IPS DF 4.7 (cell line): Measurements from ENCODE around the gene NUDT7.

Experiments used
- DNase-seq: peaks from one replicate; pipeline ENCODE4 v3.0.0-alpha.2; 2013; ENCODE audit warnings: low spot score; ENCODE audit errors: extremely low read depth

NUDT7 gene

GRCh38 chr16:77775911-77776909, 53.9 kb downstream of the NUDT7 start:
- no peak for DNase-seq

GRCh38 chr16:77777745-77778144, 55.4 kb downstream of the NUDT7 start:
- no peak for DNase-seq

GRCh38 chr16:77780378-77780837, 58.1 kb downstream of the NUDT7 start:
- DNase-seq: no peak

- no peak for DNase-seq
Observed at GRCh38 chr16:77781091-77781490, 58.8 kb downstream of the NUDT7 start.

GRCh38 chr16:77782694-77783093, 60.4 kb downstream of the NUDT7 start:
- no peak for DNase-seq

DNA sequence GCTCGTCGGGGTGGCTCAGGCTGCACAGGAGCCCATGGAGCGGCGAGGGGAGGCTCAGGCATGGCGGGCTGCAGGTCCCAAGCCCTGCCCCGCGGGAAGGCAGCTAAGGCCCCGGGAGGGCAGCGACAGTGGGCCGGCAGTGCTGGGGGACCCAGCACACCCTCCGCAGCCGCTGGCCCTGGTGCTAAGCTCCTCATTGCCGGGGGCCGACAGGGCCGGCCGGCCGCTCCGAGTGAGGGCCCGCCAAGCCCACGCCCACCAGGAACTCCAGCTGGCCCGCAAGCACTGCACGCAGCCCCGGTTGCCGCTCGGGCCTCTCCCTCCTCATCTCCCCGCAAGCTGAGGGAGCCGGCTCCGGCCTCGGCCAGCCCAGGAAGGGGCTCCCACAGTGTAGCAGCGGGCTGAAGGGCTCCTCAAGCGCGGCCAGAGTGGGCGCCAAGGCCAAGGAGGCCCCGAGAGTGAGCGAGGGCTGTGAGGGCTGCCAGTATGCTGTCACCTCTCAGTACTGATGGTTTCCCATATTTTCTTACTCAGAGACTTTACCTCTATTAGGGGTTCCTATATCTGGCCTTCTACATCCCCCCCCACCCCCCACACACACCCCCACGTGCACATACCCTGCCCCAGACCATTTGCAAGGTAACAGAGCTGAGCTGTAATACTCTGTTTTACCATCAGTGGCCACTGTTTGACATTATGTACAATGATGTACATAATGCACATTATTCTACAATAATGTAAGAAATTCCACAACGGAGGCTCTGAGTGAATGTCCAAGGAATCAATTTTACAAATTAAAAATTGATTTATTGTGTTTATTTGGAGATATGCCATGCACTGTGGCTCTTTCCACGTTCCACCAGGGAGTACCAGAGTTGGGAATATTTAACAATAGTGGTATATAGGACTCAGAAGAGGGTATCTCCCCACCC, 62.4 kb downstream of the NUDT7 start:
- no peak for DNase-seq

GRCh38 chr16:77785373-77785764, 63.1 kb downstream of the NUDT7 start:
- DNase-seq: no peak

DNA sequence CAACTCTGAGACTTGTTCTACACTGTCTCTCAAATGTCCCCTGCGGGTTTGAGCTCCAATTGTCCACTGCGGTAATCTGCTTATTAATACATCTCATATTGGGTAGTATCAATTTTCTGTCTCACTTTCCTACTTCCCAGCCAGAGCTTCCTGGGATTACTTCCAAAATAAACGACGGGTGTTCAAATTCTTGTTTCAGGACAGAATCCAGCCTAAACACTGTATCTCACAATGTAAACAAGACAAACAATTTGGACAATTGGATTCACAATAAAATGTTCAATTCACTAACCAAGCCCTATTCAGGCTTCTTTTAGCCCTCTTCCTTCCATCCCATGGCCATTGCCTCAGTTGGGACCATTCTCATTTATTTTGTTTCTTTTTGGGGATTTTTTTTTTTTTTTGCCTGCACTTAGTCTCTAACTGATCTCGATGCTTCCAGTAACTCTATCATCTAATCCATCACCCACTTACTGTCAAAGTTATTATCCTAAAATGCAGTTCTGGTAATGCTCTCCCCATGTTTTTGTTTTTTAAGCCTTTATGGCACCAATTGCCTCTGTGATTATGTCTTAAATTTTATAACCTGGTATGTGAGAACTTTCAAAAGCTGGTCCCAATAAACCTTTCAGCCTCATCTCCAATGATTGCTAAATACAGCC, 64.0 kb downstream of the NUDT7 start:
- no peak for DNase-seq

DNA sequence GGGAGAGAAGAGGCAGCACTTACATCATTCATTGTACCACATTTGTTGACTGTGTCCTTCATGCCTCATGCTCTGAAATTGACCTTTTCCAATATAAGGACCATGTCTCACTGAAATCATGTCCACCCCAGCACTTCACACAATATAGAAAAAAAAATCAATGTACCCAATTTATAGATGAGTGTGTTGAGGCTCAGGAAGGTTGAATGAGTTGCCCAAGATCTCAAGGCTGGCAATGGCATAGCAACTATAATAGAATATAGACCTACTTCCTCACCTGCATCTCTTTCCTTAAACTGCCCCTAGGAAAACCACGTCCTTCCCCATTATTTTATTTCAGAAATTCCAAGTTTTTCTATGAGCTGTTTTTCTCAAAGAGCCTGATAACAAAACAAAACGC, 65.1 kb downstream of the NUDT7 start:
- DNase-seq: no peak

DNA sequence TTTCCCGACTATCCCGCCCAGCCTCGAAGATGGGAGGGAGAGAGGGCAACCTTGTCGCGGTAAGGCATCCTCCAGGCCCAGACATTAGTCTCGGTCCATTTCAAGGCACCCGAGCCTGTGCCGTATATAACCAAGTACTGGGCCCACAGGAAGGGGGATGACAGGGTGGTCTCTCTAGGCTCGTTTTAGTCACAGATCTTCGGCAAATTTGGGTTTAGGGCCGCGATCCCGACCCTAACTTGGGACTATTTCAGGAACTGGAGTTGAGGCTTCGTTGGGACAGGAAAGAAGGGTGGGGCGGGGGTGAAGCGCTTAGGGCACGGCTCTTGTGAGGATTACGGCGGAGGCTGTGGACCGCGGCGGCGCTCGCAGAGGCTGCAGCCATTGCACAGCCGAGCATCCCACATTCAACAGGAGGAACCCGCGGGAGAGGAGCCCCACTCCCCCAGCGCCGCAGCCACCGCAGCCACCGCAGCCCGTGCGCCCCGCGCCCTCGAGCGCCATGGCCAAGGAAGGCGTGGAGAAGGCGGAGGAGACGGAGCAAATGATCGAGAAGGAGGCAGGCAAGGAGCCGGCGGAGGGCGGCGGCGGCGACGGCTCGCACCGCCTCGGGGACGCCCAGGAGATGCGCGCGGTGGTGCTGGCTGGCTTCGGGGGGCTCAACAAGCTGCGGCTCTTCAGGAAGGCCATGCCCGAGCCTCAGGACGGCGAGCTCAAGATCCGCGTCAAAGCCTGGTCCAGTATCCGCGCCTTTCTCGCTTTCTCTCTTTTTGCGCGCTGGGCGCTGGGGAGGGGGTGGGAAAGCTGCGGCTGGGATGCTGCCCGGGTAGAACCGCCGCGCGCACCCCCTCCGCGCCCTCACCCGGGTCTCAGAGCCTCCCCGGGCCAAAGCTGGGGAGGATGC, 66.1 kb downstream of the NUDT7 start, which contains the start of gene VAT1L:
VAT1L (plus strand) TSS at position 384 of the 904 bp plus-strand sequence; CDS start at position 503, 119 bp downstream.
- DNase-seq: peak; percentile 25

DNA sequence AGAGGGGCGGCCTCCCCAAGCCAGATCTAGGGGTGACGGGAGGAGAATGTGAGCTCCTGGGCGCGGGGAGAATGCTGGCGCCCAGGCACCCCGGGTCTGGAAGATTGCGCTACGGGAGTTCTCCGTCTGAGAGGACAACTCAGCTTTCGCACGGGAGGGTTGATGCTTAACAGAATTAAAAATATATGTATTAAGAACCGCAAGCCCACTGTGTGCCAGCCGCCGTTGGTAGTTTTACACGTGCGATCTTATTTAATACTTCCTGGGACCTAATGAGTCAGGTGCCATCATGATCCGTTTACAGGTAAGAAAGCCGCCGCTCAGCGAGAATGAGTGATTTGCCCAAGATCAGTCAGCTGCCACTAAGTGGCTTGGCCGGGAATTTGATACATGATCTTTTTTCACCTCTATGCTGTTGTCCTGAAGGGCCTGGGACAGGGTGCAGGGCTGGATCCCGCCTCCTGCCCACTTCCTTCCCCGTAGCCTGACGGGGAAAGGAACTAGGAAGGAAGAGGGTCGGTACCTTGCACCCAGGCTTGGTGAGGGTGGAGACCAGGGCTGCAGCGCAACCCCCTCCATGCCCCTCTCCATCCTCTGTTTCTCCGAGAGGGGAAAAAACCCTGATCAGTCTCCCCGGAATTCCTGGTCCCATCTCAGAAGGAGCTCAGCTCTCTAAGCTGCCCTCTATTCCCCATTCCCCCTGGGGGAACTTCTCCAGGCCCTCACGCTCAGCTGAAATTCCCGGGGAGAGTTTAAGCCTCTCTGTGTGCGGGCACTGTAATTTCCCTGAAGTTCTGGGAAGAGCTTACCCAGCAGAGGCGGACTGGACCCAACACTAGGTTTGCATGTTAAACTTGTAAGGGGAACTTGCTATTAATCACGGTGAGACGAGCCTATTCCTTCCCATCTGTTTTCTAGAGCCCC, 67.0 kb downstream of the NUDT7 start:
- DNase-seq: no peak

- no peak for DNase-seq
Observed at GRCh38 chr16:77790009-77790372, 67.7 kb downstream of the NUDT7 start.

- no peak for DNase-seq
Observed at GRCh38 chr16:77790912-77791311, 68.6 kb downstream of the NUDT7 start.
